GM23338 (cell line): Measurements from ENCODE around the gene CNGB1. TPM values are rescaled to one million over a fixed set of nuclear protein-coding genes. Genes with fewer than 3 reads are reported as not detected.

Experiments used
- ATAC-seq: fragments of 200-7000 bp; cut with Tn5 transposase; 3 replicates; pipeline ENCODE4 v1.9.1; 2020
- DNase-seq: peaks from one replicate; pipeline ENCODE4 v3.0.0-alpha.2; 2015; ENCODE audit warnings: low spot score
- H2AFZ ChIP-seq: fragments of 200-600 bp; sonication (generic); 2 replicates; pipeline ENCODE4 v1.8.0; 2016; ENCODE audit warnings: antibody characterized with exemption, mild to moderate bottlenecking, moderate library complexity
- H3F3A ChIP-seq: fragments of 200-600 bp; sonication (generic); replicated peaks from 2 replicates; pipeline ENCODE4 v1.8.0; 2017; ENCODE audit warnings: antibody characterized with exemption, mixed run types, low read depth
- H3K27ac ChIP-seq: fragments of 200-600 bp; sonication (generic); 2 replicates; pipeline ENCODE4 v1.6.1; 2016; ENCODE audit warnings: low read depth
- H3K27me3 ChIP-seq: fragments of 200-600 bp; sonication (generic); 2 replicates; pipeline ENCODE4 v1.8.0; 2016; ENCODE audit warnings: mild to moderate bottlenecking, mixed run types, moderate library complexity; ENCODE audit not compliant: insufficient read depth
- H3K36me3 ChIP-seq: fragments of 200-600 bp; sonication (generic); 2 replicates; pipeline ENCODE4 v1.8.0; 2016; ENCODE audit warnings: mild to moderate bottlenecking; ENCODE audit not compliant: insufficient read depth
- H3K4me1 ChIP-seq: fragments of 200-600 bp; sonication (generic); 2 replicates; pipeline ENCODE4 v1.8.0; 2016; ENCODE audit warnings: mild to moderate bottlenecking, moderate library complexity; ENCODE audit not compliant: insufficient read depth
- H3K4me2 ChIP-seq: fragments of 200-600 bp; sonication (generic); 2 replicates; pipeline ENCODE4 v1.7.1; 2017; ENCODE audit warnings: mixed run types
- H3K4me3 ChIP-seq: fragments of 200-600 bp; sonication (generic); 2 replicates; pipeline ENCODE4 v1.6.1; 2016; ENCODE audit warnings: mixed run types
- H3K79me2 ChIP-seq: fragments of 200-600 bp; sonication (generic); replicated peaks from 2 replicates; pipeline ENCODE4 v1.8.0; 2017; ENCODE audit warnings: mild to moderate bottlenecking; ENCODE audit not compliant: insufficient read depth
- H3K9me2 ChIP-seq: fragments of 200-600 bp; sonication (generic); 2 replicates; pipeline ENCODE4 v1.8.0; 2017; ENCODE audit not compliant: insufficient read depth
- H4K20me1 ChIP-seq: fragments of 200-600 bp; sonication (generic); replicated peaks from 2 replicates; pipeline ENCODE4 v1.8.0; 2017; ENCODE audit warnings: mild to moderate bottlenecking; ENCODE audit not compliant: insufficient read depth
- H3K27ac Mint-ChIP-seq: 2 replicates; pipeline ENCODE4 v1.8.0; 2020; ENCODE audit warnings: inconsistent platforms, mild to moderate bottlenecking, moderate library complexity, mixed read lengths
- H3K27me3 Mint-ChIP-seq: 3 replicates; pipeline ENCODE4 v1.8.0; 2022; ENCODE audit warnings: low read depth, mild to moderate bottlenecking, moderate library complexity, mixed read lengths, inconsistent platforms; ENCODE audit not compliant: insufficient read depth, poor library complexity
- H3K36me3 Mint-ChIP-seq: 3 replicates; pipeline ENCODE4 v1.8.0; 2021; ENCODE audit warnings: low read depth, mild to moderate bottlenecking, inconsistent platforms, moderate library complexity, mixed read lengths
- H3K4me1 Mint-ChIP-seq: 3 replicates; pipeline ENCODE4 v1.8.0; 2020; ENCODE audit warnings: mild to moderate bottlenecking, inconsistent platforms, mixed read lengths
- H3K4me3 Mint-ChIP-seq: 3 replicates; pipeline ENCODE4 v1.8.0; 2021; ENCODE audit warnings: moderate library complexity, mild to moderate bottlenecking, inconsistent platforms, mixed read lengths
- H3K9me3 Mint-ChIP-seq: 3 replicates; pipeline ENCODE4 v1.8.0; 2020; ENCODE audit warnings: moderate library complexity, mild to moderate bottlenecking, inconsistent platforms, mixed read lengths
- CREB1 ChIP-seq: fragments of 250-450 bp; sonication (Bioruptor Pico); IDR thresholded peaks from 2 replicates; pipeline ENCODE4 v1.5.0; 2020; ENCODE audit warnings: low read depth, mild to moderate bottlenecking, moderate library complexity
- EZH2 ChIP-seq: fragments of 200-600 bp; sonication (generic); IDR thresholded peaks from one replicate; pipeline ENCODE4 v1.8.0; 2017; ENCODE audit warnings: antibody characterized with exemption, mild to moderate bottlenecking, low read depth; ENCODE audit not compliant: unreplicated experiment
- EZH2phosphoT487 ChIP-seq: fragments of 200-600 bp; sonication (generic); IDR thresholded peaks from one replicate; pipeline ENCODE4 v1.8.1; 2018; ENCODE audit warnings: antibody characterized with exemption; ENCODE audit not compliant: unreplicated experiment
- JUNB ChIP-seq: IDR thresholded peaks from one replicate; pipeline ENCODE4 v1.6.1; 2016; ENCODE audit warnings: antibody characterized with exemption; ENCODE audit not compliant: unreplicated experiment
- NANOG ChIP-seq: IDR thresholded peaks from 2 replicates; pipeline ENCODE4 v1.6.1; 2016; ENCODE audit warnings: antibody characterized with exemption, borderline replicate concordance
- POLR2AphosphoS5 ChIP-seq: IDR thresholded peaks from 2 replicates; pipeline ENCODE4 v1.6.1; 2016; ENCODE audit warnings: antibody characterized with exemption, low read depth
- REST ChIP-seq: IDR thresholded peaks from one replicate; pipeline ENCODE4 v1.6.1; 2018; ENCODE audit warnings: antibody characterized with exemption; ENCODE audit not compliant: unreplicated experiment
- STAT1 ChIP-seq: IDR thresholded peaks from one replicate; pipeline ENCODE4 v1.6.1; 2016; ENCODE audit warnings: antibody characterized with exemption; ENCODE audit not compliant: unreplicated experiment
- ZNF331 ChIP-seq: fragments of 250-450 bp; sonication (Bioruptor Pico); IDR thresholded peaks from 2 replicates; pipeline ENCODE4 v1.5.0; 2020; ENCODE audit warnings: low read depth, mild to moderate bottlenecking, moderate library complexity
- ZNF462 ChIP-seq: fragments of 250-450 bp; sonication (Bioruptor Pico); IDR thresholded peaks from 2 replicates; pipeline ENCODE4 v1.5.0; 2020; ENCODE audit warnings: mild to moderate bottlenecking, moderate library complexity
- polyA plus RNA-seq: library from polyadenylated mRNA; unstranded; fragments of >200 nt; fragmentation: Nextera tagmentation; extraction: Ambion mirVana; gene quantifications from 2 replicates; pipeline ENCODE4 v1.2.1, GENCODE V29; 2016
- total RNA-seq: library from RNA; depleted of rRNA; stranded (reverse); fragments of >200 nt; shearing (Covaris generic); gene quantifications from 2 replicates; pipeline ENCODE4 v1.2.3, GENCODE V29; 2014

The CNGB1 gene
- total and polyA plus RNA-seq, 2 experiments from 2014 or later = not detected

- Histone ChIP-seq H4K20me1 (no peaks in the 10 kb centered on the region), H3F3A (no peaks in the 10 kb centered on the region), H3K4me2 (peak overlapping the region; percentile 47), H3K27me3 (no peaks in the 10 kb centered on the region), H3K9me2 (no peaks in the 10 kb centered on the region), H3K4me1 (peaks cover 30% of the 10 kb centered on the region), H3K27ac (peak overlapping the region; percentile 61), H3K4me3 (no peak overlapping the region), H3K36me3 (no peaks in the 10 kb centered on the region), H3K79me2 (no peaks in the 10 kb centered on the region), H2AFZ (peak overlapping the region; percentile 89)
- TF ChIP-seq NANOG = no peak
- TF ChIP-seq REST = no peak
- TF ChIP-seq POLR2AphosphoS5 = no peak
- TF ChIP-seq EZH2phosphoT487 = no peak
- no peak for TF ChIP-seq EZH2
- no peak for TF ChIP-seq ZNF331 (CRISPR knock-in tag)
- no peak for TF ChIP-seq CREB1 (CRISPR knock-in tag)
- no peak for TF ChIP-seq ZNF462
- TF ChIP-seq STAT1 = no peak
- TF ChIP-seq JUNB = no peak
- H3K4me1 Mint-ChIP-seq = peaks cover 29% of the 10 kb centered on the region
- H3K9me3 Mint-ChIP-seq = no peaks in the 10 kb centered on the region; the same call in 1 of the 3 replicates
- H3K27me3 Mint-ChIP-seq = peaks cover 4% of the 10 kb centered on the region
- peak; percentile 54 for ATAC-seq
- H3K36me3 Mint-ChIP-seq = no peaks in the 10 kb centered on the region
- DNase-seq = peak; percentile 28
- H3K27ac Mint-ChIP-seq = peak overlapping the region; percentile 61
- peak overlapping the region; percentile 39; the same call in 2 of the 3 replicates for H3K4me3 Mint-ChIP-seq
These were observed 108.1 kb downstream of the CNGB1 start for GRCh38 chr16:57862698-57863433.
